Right forelimb (tissue), 1 donor: ENCODE results near the gene MTCH2.
"Not testable (repeated sequence)": the region's sequence is repeated elsewhere in the genome, so short reads cannot be mapped to it uniquely, and the experiment has no call there.

Experiments used
- DNase-seq: peaks from one replicate; pipeline ENCODE4 v3.0.0-alpha.2; 2018

MTCH2 gene

DNA sequence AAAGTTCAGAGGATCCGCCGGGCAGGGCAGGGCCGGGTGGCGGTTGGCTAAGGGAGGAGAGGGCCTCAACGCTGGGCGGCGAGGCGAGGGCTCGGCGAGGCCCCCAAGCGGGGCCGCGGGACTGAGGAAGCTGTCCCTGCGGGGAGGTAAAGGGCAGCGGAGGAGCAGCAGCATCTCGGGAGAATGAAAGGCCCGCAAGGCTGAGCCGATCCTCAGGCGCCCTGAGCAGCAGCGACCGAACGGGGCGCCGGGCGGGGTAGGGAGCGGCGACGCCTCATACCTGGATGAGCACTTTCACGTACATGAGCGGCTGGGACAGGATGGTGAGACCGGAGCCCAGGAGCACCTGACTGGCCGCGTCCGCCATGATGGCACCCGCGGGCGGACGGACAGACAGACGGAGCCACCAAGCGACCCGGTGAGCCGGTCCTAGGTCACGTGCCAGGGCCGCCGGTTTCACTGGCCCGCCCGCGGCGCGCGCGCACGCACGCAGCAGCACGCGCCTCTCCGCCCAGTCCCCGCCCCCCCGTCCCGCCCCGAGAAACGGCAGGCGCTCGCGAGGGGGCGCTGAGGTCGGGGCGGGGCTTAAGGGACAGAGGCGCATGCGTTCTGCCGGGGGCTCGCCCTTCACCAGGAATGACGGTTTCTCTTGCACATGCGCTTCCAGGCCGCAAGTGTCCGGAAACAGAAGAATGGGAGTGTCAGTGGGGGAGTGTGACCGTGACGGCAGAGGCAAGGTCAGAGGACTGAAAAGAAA is at the start of gene MTCH2:
Gene MTCH2, minus strand, starts transcription at position 461 of the 757 bp plus-strand sequence. Its CDS starts 94 bp downstream, at position 367.
- DNase-seq = peak; percentile 98

DNA sequence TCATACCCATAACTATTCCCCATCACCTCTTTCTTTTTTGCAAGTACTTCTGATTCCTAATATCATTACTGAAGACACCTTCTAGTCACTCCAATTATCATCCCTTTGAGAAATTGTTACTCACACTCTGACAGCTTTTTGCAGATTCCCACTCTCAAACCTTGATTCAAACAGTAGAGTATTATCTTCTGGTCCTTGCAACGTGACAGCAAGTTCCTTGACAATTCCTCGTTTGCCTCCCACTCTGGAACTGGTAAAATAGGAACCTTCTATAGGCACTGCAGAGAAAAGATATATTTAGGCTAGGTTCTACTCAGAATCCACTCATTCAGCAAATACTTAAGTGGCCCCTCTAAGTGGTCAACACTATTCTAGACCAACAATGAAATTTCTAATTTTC is 49.6 kb upstream of the MTCH2 start:
- no peak for DNase-seq

DNA sequence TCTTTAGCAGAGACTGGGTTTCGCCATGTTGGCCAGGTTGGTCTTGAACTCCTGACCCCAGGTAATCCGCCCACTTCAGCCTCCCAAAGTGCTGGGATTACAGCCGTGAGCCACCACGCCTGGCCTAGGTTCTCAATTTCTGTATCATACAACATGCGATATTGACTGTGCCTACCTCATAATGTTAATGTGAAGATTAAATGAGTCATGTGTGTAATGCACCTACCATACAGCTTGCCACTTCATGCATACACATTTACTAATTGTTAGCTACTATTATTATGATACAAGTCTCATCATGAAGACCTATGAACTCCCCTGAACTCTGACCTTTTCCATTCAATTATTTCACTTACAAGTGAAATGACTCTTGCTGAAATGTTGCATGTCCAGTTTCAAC is 47.1 kb upstream of the MTCH2 start:
- no peak for DNase-seq

DNA sequence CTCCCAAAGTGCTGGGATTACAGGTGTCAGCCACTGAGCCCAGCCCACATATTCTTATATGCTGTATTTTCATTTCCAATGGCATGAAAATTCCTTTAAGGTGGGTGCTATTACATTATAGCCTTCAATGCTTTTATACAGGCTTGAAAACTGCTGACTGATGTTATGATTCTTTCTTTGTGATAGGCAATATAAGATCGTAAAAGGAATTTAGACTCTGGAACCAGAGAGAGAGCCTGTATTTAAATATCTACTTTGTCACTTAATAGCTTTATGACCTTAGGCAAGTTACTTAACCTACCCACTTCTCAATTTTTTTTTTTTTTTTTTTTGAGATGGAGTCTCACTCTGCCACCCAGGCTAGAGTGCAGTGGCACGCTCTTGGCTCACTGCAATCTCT is 46.6 kb upstream of the MTCH2 start:
- no peak for DNase-seq

DNA sequence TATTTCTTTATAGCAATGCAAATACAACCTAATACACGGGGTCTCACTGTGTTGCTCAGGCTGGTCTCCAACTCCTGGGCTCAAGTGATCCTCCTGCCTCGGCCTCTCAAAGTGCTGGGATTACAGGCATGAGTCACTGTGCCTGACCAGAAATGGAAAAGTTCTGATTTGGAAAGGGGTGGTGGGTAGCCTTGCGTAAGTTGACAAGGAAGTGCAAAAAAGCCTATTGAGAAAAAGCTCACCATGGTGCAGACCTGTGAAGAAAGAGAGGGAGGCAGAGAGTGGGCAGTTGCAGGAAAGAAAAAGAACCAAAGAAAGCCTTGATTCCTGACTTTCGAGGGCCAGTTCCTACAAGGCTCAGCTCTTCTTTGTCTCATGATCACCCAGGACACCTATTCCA is 45.8 kb upstream of the MTCH2 start:
- DNase-seq = no peak

DNA sequence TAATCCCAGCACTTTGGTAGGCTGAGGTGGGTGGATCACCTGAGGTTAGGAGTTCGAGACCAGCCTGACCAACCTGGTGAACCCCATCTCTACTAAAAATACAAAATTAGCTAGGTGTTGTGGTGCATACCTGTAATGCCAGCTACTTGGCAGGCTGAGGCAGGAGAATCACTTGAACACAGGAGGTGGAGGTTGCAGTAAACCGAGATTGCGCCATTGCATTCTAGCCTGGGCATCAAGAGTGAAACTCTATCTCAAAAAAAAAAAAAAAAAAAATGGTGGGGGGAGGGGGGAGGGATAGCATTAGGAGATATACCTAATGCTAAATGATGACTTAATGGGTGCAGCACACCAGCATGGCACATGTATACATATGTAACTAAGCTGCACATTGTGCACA is 44.3 kb upstream of the MTCH2 start:
- not testable (repeated sequence) for DNase-seq

DNA sequence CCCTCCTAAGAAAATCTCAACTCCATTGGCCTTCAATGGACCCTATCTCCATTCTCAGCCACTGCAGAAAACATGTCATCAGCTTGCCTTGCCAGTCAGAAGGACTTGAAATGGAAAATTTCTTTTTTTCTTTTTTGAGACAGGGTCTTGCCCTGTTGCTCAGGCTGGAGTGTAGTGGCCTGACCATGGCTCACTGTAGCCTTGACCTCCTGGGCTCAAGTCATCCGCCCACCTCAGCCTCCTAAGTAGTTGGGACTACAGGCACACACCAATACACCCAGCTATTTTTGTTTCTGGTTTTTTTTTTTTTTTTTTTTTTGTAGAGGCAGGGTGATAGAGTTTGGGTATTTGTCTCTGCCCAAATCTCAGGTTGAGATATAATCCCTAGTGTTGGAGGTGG is 43.8 kb upstream of the MTCH2 start:
- no peak for DNase-seq

DNA sequence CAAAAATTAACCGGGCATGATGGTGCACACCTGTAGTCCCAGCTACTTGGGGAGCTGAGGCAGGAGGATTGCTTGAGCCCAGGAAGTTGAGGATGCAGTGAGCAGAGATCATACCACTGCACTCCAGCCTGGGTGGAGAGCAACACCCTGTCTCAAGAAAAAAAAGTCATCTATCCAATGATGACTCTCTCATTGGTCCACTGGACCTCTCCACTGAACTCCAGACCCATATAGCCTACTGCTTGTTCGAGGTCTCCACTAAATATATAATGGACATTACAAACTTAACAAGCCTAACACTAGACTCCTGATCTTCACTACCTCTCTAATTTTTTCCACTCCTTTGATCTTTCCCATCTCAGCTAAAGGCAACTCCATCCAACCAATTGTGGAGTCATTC is 33.5 kb upstream of the MTCH2 start:
- DNase-seq = no peak

DNA sequence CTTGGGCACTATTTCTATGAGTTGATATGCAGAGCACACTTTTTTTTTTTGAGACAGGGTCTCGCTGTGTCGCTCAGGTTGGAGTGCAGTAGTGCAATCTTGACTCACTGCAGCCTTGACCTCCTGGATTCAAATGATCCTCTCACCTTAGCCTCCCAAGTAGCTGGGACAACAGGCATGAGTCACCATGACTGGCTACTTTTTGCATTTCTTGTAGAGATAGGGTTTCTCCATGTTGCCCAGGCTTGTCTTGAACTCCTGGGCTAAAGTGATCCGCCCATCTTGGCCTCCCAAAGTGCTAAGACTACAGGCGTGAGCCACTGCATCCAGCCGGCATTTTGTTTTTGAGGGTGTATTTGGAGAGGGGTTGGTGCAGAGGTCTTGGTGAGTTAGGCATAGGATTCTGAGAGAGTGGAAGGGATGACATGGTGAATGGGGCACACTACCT is 29.9 kb upstream of the MTCH2 start:
- DNase-seq = no peak

DNA sequence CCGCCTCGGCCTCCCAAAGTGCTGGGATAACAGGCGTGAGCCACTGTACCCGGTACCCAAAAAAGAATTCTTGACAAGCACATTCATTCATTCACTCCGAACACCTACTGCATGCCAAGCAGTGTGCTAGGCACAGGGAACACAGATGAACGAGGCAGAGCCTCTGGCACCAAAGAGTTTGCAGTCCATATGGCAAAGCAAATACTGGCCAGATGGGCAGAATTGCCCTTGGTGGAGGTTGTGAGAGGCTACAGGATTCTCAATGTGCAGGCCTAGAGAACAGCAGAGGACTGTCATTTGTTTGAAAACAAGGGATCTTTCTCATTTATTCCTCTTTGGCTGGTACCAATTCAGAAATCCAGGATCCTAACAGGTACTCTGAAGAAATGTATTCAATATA is 27.5 kb upstream of the MTCH2 start:
- DNase-seq = no peak

DNA sequence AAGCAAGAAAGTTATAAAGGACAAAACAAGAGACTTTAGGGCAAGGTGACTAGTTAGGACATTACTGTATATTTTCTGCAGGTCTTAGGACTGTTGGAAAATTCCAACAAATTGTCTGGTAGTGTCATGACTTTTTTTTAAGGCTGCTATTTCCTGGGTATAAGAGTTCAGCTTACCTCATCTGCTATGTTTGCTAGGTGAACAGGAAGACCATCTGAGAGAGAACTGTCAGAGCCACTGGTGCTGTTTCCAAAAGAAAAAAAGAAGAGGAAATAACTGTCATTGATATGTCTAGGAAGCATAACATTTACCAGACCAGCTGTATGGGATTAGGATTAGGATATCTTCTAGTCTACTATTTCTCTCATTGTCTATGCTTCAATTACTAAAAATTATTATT is 26.3 kb upstream of the MTCH2 start:
- no peak for DNase-seq

DNA sequence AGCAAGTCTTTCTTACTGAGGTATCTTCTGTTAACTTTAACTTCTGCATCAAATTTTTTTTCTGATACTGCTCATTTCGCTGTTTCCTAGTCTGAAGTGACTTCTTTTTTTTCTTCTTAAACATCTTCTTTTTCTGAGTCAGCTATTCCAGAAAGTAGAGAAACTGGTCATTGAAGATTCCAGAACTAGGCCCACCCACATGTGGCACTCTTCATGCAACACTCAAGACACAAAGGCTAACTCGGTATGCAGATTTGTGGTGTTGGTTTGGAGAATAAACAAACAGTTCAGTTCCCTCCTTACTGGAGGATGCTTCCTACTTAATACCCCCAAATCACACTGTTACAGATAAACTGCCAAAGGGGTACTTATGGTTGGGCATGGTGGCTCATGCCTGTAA is 25.2 kb upstream of the MTCH2 start:
- DNase-seq = no peak

DNA sequence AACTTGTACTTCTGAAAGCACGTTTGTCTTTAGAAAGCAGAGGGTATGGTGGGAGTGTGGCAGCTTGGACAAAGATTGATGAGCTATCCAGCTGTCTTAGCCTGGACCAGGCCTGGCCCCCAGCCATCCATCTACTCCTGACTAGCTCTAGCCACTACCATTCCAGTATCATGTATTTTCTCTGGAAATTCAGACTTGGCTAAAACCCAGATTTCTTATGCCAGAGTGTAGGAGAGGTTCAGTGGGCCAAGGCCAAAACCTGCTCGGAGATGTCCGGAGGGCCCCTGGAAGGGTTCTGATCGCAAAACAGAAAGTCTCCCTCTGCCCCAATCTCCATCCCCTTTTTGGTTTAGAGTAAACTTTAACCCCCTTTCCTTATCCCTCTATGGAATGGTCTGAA is 24.8 kb upstream of the MTCH2 start:
- DNase-seq = peak; percentile 49

DNA sequence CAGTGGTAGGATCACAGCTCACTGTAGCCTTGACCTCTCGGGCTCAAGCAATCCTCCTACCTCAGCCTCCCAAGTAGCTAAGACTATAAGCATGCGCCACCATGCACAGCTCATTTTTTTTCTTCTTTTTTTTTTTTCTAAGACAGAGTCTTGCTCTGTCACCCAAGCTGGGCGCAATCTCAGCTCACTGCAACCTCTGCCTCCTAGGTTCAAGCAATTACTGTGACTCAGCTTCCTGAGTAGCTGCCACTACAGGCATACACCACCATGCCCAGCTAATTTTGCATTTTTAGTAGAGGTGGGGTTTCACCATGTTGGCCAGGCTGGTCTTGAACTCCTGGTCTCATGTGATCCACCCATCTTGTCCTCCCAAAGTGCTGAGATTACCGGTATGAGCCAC is 22.6 kb upstream of the MTCH2 start:
- DNase-seq = not testable (repeated sequence)

DNA sequence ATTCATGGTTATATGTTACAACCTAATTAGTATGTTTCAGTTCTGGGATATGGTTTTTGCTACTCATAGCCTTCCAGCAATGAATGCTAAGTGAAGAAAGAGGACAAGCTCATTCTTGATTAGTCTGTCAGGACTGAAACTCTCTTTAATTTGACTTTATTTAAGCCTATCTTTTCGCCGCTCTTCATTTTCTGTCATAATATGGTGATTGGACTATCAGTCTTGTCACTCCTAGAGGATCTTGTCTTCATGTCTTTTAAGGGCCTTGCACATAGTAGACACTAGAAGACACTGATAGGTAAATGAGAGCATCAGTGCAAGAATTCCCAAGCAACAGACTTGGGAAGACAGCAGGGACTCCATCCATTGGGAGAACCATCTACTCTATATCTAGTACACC is 18.9 kb upstream of the MTCH2 start:
- no peak for DNase-seq

DNA sequence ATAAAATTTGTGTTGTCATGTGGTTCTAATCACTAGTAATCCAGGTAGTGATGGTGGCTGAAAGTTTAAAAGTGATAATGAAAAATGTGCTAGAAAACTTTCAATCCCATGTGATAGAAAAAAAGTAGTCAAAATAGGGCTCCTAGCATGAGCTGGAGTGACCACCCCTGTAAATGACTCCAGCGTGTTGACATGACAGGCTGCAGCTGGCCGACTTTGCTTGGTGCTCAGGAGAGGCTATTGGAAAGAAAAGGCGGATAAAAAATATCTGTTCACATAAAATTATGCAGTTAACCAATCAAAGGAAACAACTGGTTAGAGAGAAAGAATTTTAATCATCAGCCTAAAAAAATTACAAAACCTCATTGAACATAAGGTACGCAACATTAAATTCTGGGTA is 16.9 kb upstream of the MTCH2 start:
- DNase-seq = no peak

DNA sequence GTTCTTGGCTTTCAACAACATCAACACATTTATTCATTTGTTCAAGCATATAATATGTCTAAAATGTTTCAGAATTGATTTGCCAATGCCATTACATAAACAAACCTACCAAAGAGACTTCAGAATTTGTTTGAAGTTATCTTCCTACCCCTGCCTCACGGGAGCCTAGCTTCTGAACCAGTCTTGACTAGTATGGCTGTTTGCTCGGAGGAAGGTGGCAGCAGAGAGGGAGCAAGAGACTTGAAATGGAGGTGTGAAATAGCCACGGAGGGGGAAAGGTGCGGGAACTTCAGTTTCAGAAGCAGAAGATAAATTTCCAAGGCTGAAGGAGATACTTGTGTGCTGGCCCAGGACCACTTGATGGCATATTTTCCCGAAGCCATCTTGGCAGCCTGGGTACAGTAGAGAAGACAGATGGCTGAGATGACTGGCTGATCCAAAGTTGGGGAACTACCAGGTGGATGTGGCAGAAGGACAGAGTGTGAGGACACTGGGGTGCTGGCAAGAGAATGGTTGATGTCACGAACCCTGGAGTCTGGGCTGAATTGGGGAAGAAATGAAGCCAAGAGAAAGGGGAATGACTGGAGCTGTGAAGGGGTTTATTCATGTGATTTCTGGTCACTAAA is 14.0 kb upstream of the MTCH2 start:
- DNase-seq = no peak

DNA sequence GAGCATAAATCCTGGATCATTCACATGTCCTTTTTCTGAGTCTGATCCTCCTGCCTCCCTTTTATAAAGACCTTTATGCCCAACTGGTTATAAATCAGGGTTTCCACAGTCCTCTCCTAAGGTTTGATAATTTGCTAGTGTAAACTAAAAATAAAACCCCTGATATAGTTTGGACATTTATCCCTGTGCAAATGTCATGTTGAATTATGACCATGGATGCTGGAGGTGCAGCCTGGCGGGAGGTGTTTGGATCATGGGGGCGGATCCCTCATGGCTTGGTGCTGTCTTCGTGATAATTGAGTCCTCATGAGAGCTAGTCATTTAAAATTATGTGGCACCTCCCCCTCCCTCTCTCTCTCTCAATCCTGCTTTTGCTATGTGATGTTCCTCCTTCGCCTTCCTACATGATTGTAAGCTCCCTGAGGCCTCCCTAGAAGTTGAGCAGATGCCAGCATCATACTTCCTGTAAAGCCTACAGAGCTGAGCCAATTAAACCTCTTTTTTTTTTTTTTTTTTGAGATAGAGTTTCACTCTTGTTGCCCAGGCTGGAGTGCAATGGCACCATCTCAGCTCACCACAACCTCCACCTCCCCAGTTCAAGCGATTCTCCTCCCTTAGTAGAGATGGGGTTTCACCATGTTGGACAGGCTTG is 9.6 kb upstream of the MTCH2 start:
- no peak for DNase-seq

DNA sequence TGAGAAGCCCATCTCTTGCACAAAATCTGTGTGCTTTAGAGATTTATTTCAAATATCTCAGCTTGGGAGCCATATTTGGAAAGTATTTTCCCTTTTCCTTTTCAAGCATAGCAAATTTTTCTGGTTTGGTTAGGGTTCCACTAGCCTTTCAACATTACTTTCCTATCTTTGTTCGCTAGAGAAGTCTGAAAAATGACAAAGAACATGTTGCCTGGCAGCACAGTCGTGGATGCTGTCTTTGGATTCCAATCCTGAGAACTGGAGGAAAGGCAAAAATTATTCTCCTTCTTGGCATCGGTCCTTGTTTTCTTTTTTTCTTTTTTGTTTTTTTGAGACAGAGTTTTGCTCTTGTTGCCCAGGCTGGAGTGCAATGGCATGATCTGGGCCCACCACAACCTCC is 6.9 kb upstream of the MTCH2 start:
- DNase-seq = no peak

DNA sequence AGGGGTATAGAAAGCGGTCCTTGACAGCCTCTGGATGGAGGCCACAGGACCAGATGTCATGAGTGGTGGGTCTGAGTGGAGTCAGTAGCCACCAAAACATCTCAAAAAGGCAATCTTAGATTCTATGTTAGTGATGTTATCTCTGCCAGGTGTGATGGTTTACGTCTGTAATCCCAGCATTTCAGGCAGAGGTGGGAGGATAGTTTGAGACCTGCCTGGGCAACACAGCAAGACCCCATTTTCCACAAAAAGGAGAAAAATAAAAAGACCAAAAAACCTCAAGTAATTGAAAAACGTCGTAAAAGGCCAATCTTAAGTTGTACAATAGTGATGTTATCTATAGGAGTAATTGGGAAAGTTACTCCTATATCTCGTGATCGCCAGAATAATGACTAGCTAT is 3.7 kb upstream of the MTCH2 start:
- no peak for DNase-seq

DNA sequence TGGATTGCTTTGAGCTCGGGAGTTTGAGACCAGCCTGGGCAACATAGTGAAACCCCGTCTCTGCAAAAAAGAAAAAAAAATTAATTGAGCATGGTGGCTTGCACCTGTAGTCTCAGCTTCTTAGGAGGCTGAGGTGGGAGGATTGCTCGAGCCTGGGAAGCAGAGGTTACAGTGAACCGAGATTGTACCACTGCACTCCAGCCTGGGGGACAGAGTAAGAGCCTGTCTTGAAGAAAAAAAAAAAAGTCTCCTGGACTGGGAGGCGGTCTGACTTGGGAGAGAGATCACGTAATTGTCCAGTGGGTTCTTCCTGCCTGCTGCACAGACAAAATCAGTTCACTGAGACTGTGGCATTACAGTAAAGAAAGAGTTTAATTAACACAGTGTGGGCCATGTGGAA is 3.1 kb upstream of the MTCH2 start:
- no peak for DNase-seq

DNA sequence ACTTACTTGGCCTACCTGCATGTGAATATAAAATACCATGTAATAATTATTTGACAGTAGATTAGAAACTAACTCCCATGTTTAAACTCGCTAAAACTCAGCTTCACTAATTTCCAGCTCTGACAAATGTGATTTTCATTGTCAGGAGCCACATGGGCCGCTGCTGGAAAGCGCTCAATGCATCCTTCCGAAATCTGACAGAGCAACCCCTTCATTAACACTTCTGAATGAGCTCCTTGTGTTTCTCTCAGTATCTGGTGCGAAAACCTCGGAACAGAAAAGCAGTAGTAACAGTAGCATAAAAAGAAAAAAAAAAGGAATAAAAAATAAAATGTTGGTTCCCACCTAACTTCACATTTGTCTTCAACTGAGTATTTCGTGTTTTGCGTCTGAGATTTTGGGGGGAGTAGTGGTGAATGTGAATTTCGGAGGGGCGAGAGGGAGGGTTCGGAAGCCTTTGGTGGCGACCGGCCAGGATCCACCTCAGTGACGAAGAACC is 710 bp downstream of the MTCH2 start:
- DNase-seq = no peak

DNA sequence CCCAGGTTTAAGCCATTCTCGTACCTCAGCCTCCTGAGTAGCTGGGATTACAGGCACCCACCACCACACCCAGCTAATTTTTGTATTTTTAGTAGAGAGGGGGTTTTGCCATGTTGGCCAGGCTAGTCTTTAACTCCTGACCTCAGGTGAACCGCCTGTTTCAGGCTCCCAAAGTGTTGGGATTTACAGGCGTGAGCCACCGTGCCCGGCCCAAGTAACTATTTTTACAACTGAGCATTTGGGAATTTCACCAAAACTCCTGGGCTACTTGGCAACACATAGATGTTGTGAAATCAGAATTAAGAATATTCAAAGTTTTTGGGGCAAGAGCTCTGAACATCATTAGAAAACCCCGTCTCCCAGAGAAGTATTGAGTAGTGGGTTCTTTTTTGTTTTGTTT is 1.9 kb downstream of the MTCH2 start:
- DNase-seq = not testable (repeated sequence)

DNA sequence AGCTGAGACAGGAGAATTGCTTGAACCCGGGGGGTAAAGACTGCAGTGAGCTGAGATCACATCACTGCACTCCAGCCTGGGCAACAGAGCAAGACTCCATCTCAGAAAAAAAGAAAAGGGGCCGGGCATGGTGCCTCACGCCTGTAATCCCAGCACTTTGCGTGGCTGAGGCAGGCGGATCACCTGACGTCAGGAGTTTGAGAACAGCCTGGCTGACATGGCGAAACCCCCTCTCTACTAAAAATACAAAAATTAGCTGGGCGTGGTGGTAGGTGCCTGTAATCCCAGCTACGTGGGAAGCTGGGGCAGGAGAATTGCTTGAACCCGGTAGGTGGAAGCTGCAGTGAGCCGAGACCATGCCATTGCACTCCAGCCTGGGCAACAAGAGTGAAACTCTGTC is 6.0 kb downstream of the MTCH2 start:
- DNase-seq = not testable (repeated sequence)
